Heart right ventricle (tissue), 16 donors: ENCODE results near the gene HSF2. TPM values are rescaled to one million over a fixed set of nuclear protein-coding genes. Genes with fewer than 3 reads are reported as not detected.

Experiments
- ATAC-seq, 8 donors: fragments of 200-7000 bp; cut with Tn5 transposase; one replicate each; pipeline ENCODE4 v1.9.1; 2020; ENCODE audit warnings: mild to moderate bottlenecking in 8 of 8, moderate library complexity in 8 of 8, moderate number of reproducible peaks in 1 of 8
- DNase-seq, 2 donors: peaks; one replicate each; pipeline ENCODE4 v3.0.0-alpha.2; 2020
- H3K27ac ChIP-seq, 10 donors: fragments of 200-600 bp; sonication (generic) in 2 of 10; one replicate each; pipeline versions ENCODE4 v1.5.0 to v1.8.0; 2020 to 2022; ENCODE audit warnings: mild to moderate bottlenecking in 3 of 10
- H3K27me3 ChIP-seq, 7 donors: fragments of 200-600 bp; one replicate each; pipeline ENCODE4 v1.8.0; 2021 to 2022; ENCODE audit warnings: mild to moderate bottlenecking in 2 of 7
- H3K36me3 ChIP-seq, 9 donors: fragments of 200-600 bp; sonication (generic) in 1 of 9; one replicate each; pipeline versions ENCODE4 v1.5.0 to v1.8.0; 2020 to 2022; ENCODE audit warnings: mild to moderate bottlenecking in 2 of 9
- H3K4me1 ChIP-seq, 9 donors: fragments of 200-600 bp; sonication (generic) in 1 of 9; one replicate each; pipeline versions ENCODE4 v1.5.0 to v1.8.0; 2020 to 2022; ENCODE audit warnings: mild to moderate bottlenecking in 4 of 9
- H3K4me3 ChIP-seq, 10 donors: fragments of 200-600 bp; sonication (generic) in 2 of 10; one replicate each; pipeline versions ENCODE4 v1.5.0 to v1.8.0; 2020 to 2022; ENCODE audit warnings: mild to moderate bottlenecking in 7 of 10, moderate library complexity in 2 of 10
- H3K9me3 ChIP-seq, 11 donors: fragments of 200-600 bp in 10 of 11; sonication (generic) in 2 of 11; one replicate each; pipeline versions ENCODE4 v1.5.0 to v1.8.0; 2013 to 2022; ENCODE audit warnings: mild to moderate bottlenecking in 2 of 11, control low read depth in 1 of 11, moderate library complexity in 1 of 11
- WGBS, 2 donors: extraction: QIAGEN DNeasy Blood & Tissue Kit; methylation state at CpG; one replicate each; pipeline ENCODE4 v1.1.7; 2013; ENCODE audit warnings: inconsistent platforms in 1 of 2; 5-methylcytosine and 5-hydroxymethylcytosine counted together
- intact Hi-C, 10 donors: fragments of 100-400 bp; cut with DNase I; formaldehyde crosslinking; loops; one replicate each; pipeline versions ENCODE4 v1.11.1 to v1.14.2; 2022
- polyA plus RNA-seq, 2 donors: library from polyadenylated mRNA; stranded (reverse); fragments of 200-250 nt; gene quantifications; one replicate each; pipeline ENCODE4 v1.2.3, GENCODE V29; 2013
- total RNA-seq, 10 donors: library from RNA; stranded (reverse); fragmentation: NEBNext Ultra II Directional in 3 of 10; extraction: Animal tissue kit (Norgen Biotek cat#: 25700) in 3 of 10; gene quantifications; one replicate each; pipeline versions ENCODE4 v1.2.1 to v1.2.4, GENCODE V29; 2021 to 2023
- TF ChIP-seq, protein P1 (sequence below), 9 donors: fragments of 200-600 bp; sonication (generic) in 2 of 9; IDR thresholded peaks; one replicate each; pipeline versions ENCODE4 v1.5.0 to v1.8.0; 2021 to 2022; ENCODE audit warnings: antibody characterized with exemption in 9 of 9, mild to moderate bottlenecking in 5 of 9, moderate library complexity in 1 of 9
- donor health status: Arrhythmogenic right ventricular cardiomyopathy.
- donor health status: ischemic (EF 13 %, LVEDD 7.1; RV severe dilation, severe dysfunction).
- donor health status: healthy with polysubstance abuse.
- donor health status: DM: no; HTN: yes; CAD: no.
- donor health status: DM: no; HTN: no; CAD: no.
- donor health status: ischemic (EF 25% LVEDD 6.9; RV normal size, moderate dysfunction).
- donor health status: ischemic (EF 25% LVEDD 5.7; RV mildly dilated, moderate dysfunction).
- donor health status: healthy.
- donor health status: DM: yes; HTN: yes; CAD: no.
- donor health status: Ischemic cardiomyopathy.
- donor health status: ischemic (EF 35%, LVEDD 5.7; RV mildly dilated, moderate dysfunction).
- donor health status: nonischemic (EF 11% LVEDD 7.7; RV severe dilation, severe dysfunction).
- donor health status: DM: yes; HTN: yes; CAD: no.
- donor health status: PGD.
- donor health status: ischemic (EF 29% LVEDD 5.4; RV normal size, mild dysfunction).
- donor health status: nonischemic (EF 23%, LVEDD 6.1; RV moderate dilation, normal function).

The HSF2 gene
- total and polyA plus RNA-seq, 12 donors: 13.8 to 28.7 (median 23.1) TPM

DNA sequence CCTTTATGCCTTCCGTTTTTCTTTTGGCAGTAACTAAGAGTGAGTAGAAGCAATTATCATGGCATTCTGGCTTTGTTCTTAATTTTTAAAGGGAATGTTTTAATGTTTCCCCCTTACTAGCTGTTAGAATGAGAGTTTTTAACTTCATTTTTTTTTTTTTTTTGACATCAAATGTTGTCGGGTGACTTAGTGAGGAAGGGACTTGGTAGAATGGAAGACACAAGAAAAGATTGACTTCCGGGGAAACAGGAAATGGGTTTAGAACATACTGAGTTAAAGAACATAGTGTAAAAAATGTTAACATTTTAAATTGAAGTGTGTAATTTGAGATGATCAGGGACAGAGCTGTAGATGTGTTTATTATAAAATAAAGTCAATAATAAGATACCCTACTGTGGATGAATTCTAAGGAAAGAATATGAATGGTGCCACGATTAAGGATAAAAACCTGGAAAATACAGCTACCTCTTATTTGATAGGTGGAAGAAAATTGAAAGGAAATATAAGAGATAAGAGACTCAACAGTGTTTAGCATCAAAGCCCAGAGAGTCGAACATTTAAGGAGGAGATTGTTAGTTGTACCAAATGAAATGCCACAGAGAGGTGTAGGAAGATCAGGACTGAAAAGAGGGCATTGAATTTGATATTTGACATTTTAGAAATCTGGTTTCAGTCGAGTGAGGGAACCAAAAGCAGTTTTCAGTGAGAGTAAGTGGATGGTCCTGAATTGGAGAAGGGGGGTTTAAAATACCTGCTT is 9.4 kb downstream of the HSF2 start:
- Histone ChIP-seq H3K9me3 (no peaks in the 10 kb centered on the region), H3K27me3 (no peaks in the 10 kb centered on the region), H3K27ac (no peak overlapping the region), H3K4me3 (no peak overlapping the region), H3K36me3 (peaks cover 0 to 18% (median 0%) of the 10 kb centered on the region in 9 donors), H3K4me1 (peaks cover 0 to 43% (median 10%) of the 10 kb centered on the region in 9 donors)
- ATAC-seq: no peak
- DNase-seq: no peak
- TF ChIP-seq, protein P1, sequence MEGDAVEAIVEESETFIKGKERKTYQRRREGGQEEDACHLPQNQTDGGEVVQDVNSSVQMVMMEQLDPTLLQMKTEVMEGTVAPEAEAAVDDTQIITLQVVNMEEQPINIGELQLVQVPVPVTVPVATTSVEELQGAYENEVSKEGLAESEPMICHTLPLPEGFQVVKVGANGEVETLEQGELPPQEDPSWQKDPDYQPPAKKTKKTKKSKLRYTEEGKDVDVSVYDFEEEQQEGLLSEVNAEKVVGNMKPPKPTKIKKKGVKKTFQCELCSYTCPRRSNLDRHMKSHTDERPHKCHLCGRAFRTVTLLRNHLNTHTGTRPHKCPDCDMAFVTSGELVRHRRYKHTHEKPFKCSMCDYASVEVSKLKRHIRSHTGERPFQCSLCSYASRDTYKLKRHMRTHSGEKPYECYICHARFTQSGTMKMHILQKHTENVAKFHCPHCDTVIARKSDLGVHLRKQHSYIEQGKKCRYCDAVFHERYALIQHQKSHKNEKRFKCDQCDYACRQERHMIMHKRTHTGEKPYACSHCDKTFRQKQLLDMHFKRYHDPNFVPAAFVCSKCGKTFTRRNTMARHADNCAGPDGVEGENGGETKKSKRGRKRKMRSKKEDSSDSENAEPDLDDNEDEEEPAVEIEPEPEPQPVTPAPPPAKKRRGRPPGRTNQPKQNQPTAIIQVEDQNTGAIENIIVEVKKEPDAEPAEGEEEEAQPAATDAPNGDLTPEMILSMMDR (IDR thresholded peaks at IDR 0.05): no peak
- WGBS, 2 donors: 53 to 59% methylated on average over 6 of the region's 6 CpGs
- intact Hi-C loops: no loop called here

DNA sequence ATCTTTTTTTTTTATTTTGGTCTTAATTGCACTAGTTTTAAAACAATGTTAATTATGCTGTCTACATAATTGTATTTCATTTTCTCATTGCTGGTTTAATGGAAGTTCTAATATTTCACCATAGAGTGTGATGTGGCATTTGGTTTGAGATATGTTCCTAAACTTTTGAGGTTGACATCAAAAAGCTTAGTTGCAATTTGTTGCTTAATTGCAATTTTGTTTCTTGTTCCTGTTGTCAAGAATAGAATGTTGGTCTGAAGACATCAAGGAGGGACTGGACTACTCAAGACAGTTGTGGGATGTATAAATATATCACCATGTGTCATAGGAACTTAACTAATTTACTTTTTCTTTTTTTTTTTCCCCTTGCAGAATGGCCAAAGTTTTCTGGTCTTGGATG is 12.5 kb downstream of the HSF2 start:
- Histone ChIP-seq H3K27ac (no peak overlapping the region), H3K4me1 (peaks cover 0 to 19% (median 4%) of the 10 kb centered on the region in 9 donors)

DNA sequence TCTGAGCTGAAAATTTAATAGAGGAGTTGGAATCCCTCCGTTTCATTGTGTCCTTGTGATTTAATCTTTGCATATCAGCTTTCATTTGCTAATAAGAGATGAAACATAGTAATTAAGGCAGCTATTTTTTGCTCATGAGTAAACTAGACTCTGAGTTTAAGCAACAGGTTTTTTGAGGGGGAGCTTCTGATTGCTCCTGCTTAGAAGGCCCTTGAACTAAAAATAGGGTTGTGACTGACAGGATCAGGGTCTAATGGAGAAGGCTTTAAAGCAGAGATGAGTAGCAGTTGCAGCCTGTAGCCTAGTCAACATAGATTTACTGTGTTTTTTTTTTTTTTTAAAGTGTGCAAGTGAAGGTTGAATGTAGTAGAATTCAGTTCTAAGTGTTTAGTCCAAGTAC is 17.4 kb downstream of the HSF2 start:
- TF ChIP-seq, protein P1 (IDR thresholded peaks at IDR 0.05): no peak
- Histone ChIP-seq H3K4me3 (no peak overlapping the region), H3K9me3 (no peaks in the 10 kb centered on the region), H3K27me3 (no peaks in the 10 kb centered on the region), H3K27ac (peak overlapping the region in 7 of 10 donors; percentile 4 to 64 (median 33)), H3K36me3 (peaks cover 0 to 89% (median 12%) of the 10 kb centered on the region in 9 donors), H3K4me1 (peaks cover 0 to 7% (median 0%) of the 10 kb centered on the region in 9 donors)
- intact Hi-C loops: loop anchor here in 2 of 10 donors (5.0 kb wide), 2 partner anchors 40 to 45 kb away; no protein-coding TSS in a partner anchor
- no peak for DNase-seq
- 61 to 73% methylated on average over 1 of the region's 1 CpG for WGBS, 2 donors
- peak in 7 of 8 donors; percentile 73 to 97 (median 89) for ATAC-seq

More for the DNA sequence above, 12.5 kb downstream of the HSF2 start:
- H3K4me3 ChIP-seq: no peak overlapping the region
- peaks cover 0 to 43% (median 0%) of the 10 kb centered on the region in 9 donors for H3K36me3 ChIP-seq
- H3K27me3 ChIP-seq: no peaks in the 10 kb centered on the region
- TF ChIP-seq, protein P1 (IDR thresholded peaks at IDR 0.05): no peak
- H3K9me3 ChIP-seq: no peaks in the 10 kb centered on the region
- ATAC-seq: no peak
- intact Hi-C loops: no loop called here
- DNase-seq: no peak

DNA sequence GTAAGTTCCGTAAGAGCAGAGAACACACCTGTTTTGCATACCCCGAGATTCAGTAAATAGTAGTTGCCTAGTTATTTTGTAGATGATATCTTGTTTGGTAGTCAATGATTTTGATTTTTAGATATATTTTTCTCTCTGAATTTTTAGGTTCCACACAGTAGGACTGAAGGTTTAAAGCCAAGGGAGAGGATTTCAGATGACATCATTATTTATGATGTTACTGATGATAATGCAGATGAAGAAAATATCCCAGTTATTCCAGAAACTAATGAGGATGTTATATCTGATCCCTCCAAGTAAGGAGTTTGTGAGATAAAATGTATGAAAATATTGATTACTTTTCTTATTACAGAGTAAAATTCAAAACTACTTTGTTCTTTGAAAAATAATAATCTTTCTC is 22.6 kb downstream of the HSF2 start:
- Histone ChIP-seq H3K4me1 (peaks cover 0 to 7% (median 0%) of the 10 kb centered on the region in 9 donors), H3K36me3 (peaks cover 0 to 99% (median 33%) of the 10 kb centered on the region in 9 donors), H3K4me3 (no peak overlapping the region), H3K27me3 (no peaks in the 10 kb centered on the region), H3K9me3 (no peaks in the 10 kb centered on the region), H3K27ac (no peak overlapping the region)
- intact Hi-C loops: loop anchor here in 1 of 10 donors (5.0 kb wide), 1 partner anchor 35 kb away; no protein-coding TSS in a partner anchor
- WGBS, 2 donors: 97 to 99% methylated on average over 2 of the region's 2 CpGs
- DNase-seq (no peak), ATAC-seq (no peak)
- TF ChIP-seq, protein P1 (IDR thresholded peaks at IDR 0.05): no peak
